Measurements from ENCODE around the gene TNIK.

The TNIK gene

GRCh38 chr3:171181907-171182690, 278.1 kb downstream of the TNIK start:
- in situ Hi-C loops (cut with MboI; ENCODE audit: low sequenced_read_pairs), result no loop called here

GRCh38 chr3:171178714-171179113, 281.5 kb downstream of the TNIK start:
- in situ Hi-C loops (cut with MboI; ENCODE audit: low sequenced_read_pairs), result no loop called here

- in situ Hi-C loops (cut with MboI; ENCODE audit: low sequenced_read_pairs), result no loop called here
Observed at GRCh38 chr3:171177553-171177952, 282.7 kb downstream of the TNIK start.

GRCh38 chr3:171177056-171177455, 283.1 kb downstream of the TNIK start:
- in situ Hi-C loops (cut with MboI; ENCODE audit: low sequenced_read_pairs), result no loop called here

- in situ Hi-C loops (cut with MboI; ENCODE audit: low sequenced_read_pairs), result no loop called here
Observed at GRCh38 chr3:171176244-171176933, 283.8 kb downstream of the TNIK start.

- in situ Hi-C loops (cut with MboI; ENCODE audit: low sequenced_read_pairs), result no loop called here
Observed at GRCh38 chr3:171175741-171176234, 284.4 kb downstream of the TNIK start.

- in situ Hi-C loops (cut with MboI; ENCODE audit: low sequenced_read_pairs), result loop anchor here (25.0 kb wide), 1 partner anchor 389 kb away; no protein-coding TSS in a partner anchor
Observed at GRCh38 chr3:171173736-171174135, 286.5 kb downstream of the TNIK start.

GRCh38 chr3:171172070-171172469, 288.1 kb downstream of the TNIK start:
- in situ Hi-C loops (cut with MboI; ENCODE audit: low sequenced_read_pairs), result loop anchor here (25.0 kb wide), 1 partner anchor 390 kb away; no protein-coding TSS in a partner anchor

GRCh38 chr3:171169866-171170265, 290.3 kb downstream of the TNIK start:
- in situ Hi-C loops (cut with MboI; ENCODE audit: low sequenced_read_pairs), result loop anchor here (25.0 kb wide), 1 partner anchor 392 kb away; no protein-coding TSS in a partner anchor

- in situ Hi-C loops (cut with MboI; ENCODE audit: low sequenced_read_pairs), result loop anchor here (25.0 kb wide), 1 partner anchor 393 kb away; no protein-coding TSS in a partner anchor
Observed at GRCh38 chr3:171169443-171169842, 290.8 kb downstream of the TNIK start.

- in situ Hi-C loops (cut with MboI; ENCODE audit: low sequenced_read_pairs), result loop anchor here (25.0 kb wide), 1 partner anchor 394 kb away; no protein-coding TSS in a partner anchor
Observed at GRCh38 chr3:171168551-171168950, 291.7 kb downstream of the TNIK start.

GRCh38 chr3:171168086-171168485, 292.1 kb downstream of the TNIK start:
- in situ Hi-C loops (cut with MboI; ENCODE audit: low sequenced_read_pairs), result loop anchor here (25.0 kb wide), 1 partner anchor 394 kb away; no protein-coding TSS in a partner anchor

GRCh38 chr3:171165983-171166382, 294.2 kb downstream of the TNIK start:
- in situ Hi-C loops (cut with MboI; ENCODE audit: low sequenced_read_pairs), result loop anchor here (25.0 kb wide), 1 partner anchor 396 kb away; no protein-coding TSS in a partner anchor

- in situ Hi-C loops (cut with MboI; ENCODE audit: low sequenced_read_pairs), result loop anchor here (25.0 kb wide), 1 partner anchor 397 kb away; no protein-coding TSS in a partner anchor
Observed at GRCh38 chr3:171165499-171165921, 294.7 kb downstream of the TNIK start.

- in situ Hi-C loops (cut with MboI; ENCODE audit: low sequenced_read_pairs), result loop anchor here (25.0 kb wide), 1 partner anchor 398 kb away; no protein-coding TSS in a partner anchor
Observed at GRCh38 chr3:171164067-171164465, 296.1 kb downstream of the TNIK start.

- in situ Hi-C loops (cut with MboI; ENCODE audit: low sequenced_read_pairs), result loop anchor here (25.0 kb wide), 1 partner anchor 399 kb away; no protein-coding TSS in a partner anchor
Observed at GRCh38 chr3:171163101-171164066, 296.8 kb downstream of the TNIK start.

GRCh38 chr3:171160325-171160724, 299.9 kb downstream of the TNIK start:
- in situ Hi-C loops (cut with MboI; ENCODE audit: low sequenced_read_pairs), result loop anchor here (25.0 kb wide), 1 partner anchor 402 kb away; no protein-coding TSS in a partner anchor

- in situ Hi-C loops (cut with MboI; ENCODE audit: low sequenced_read_pairs), result loop anchor here (25.0 kb wide), 1 partner anchor 403 kb away; no protein-coding TSS in a partner anchor
Observed at GRCh38 chr3:171159822-171160157, 300.4 kb downstream of the TNIK start.

- in situ Hi-C loops (cut with MboI; ENCODE audit: low sequenced_read_pairs), result loop anchor here (25.0 kb wide), 1 partner anchor 403 kb away; no protein-coding TSS in a partner anchor
Observed at GRCh38 chr3:171159024-171159821, 301.0 kb downstream of the TNIK start.

Data from HL-60/S4 (cell line).